Retina (tissue), 1 donor: Measurements from ENCODE around the gene IMPA2.
"Not testable (repeated sequence)": the region's sequence is repeated elsewhere in the genome, so short reads cannot be mapped to it uniquely, and the experiment has no call there.

Experiments used
- DNase-seq: peaks from one replicate; pipeline ENCODE4 v3.0.0-alpha.2; 2016

Gene IMPA2

DNA sequence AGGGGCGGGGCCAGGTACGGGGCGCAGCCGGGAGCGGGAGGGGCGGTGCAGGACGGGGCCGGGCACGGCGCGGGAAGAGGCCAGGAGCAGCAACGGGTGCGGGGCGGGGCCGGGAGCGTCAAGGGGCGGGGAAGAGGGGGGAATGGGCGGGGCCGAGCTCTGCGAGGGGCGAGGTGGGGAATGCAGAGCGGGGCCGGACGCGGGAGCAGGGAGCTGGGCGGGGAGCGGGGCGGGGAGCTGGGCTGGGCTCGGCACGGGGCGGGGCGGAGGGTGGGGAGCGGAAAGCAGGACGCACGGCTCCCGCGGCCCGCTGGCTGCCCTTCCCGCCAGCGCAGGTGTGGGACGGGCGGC is at the start of gene IMPA2:
Gene IMPA2 (plus strand): TSS at position 316 of the 351 bp plus-strand sequence. CDS start 163 bp downstream, outside the sequence.
- DNase-seq, result no peak

DNA sequence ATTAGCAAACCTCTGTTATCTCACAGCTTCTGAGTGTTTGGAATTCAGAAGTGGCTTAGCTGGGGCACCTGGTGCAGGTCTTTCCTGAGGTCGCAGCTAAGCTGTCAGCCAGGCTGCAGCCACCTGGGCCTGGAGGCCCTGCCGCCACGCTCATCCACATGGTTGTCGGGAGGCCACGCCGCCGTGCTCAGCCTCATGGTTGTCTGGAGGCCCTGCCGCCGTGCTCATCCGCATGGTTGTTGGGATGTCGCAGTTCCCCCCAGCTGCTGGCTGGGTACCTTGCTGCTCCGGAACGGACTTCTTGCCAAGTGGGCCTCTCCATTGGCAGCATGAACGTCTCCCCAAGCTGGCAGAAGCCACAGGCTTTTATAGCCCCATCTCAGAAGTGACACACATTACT is 48.9 kb upstream of the IMPA2 start:
- DNase-seq, result no peak

DNA sequence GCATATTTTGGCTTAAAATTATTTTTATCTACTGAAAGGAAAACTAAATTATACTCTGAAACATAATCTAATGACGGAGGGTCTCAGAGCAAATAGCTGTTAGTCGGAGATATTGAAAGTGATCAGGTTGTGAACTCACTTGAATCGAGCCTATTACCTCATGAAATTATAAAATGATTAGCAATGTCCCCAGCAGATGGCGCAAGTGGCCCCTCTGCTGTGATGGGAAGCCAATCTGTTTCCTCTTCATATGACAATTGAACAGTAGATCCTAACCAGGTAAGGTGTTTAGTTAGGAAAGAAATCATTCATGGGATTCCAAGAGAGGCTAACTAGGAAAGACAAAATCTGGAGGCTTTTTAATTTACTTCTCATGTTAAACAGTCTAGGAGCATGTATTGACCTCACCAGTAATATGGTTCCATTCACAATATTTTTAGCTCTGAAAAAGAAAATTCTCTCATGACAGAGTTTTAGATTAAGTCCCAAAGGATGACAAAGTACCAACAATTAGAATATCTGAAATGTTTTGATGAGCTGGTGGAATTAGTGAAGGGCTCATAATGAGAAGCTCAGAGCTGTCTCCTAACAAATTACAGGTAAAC is 43.3 kb upstream of the IMPA2 start:
- peak; percentile 70 for DNase-seq

DNA sequence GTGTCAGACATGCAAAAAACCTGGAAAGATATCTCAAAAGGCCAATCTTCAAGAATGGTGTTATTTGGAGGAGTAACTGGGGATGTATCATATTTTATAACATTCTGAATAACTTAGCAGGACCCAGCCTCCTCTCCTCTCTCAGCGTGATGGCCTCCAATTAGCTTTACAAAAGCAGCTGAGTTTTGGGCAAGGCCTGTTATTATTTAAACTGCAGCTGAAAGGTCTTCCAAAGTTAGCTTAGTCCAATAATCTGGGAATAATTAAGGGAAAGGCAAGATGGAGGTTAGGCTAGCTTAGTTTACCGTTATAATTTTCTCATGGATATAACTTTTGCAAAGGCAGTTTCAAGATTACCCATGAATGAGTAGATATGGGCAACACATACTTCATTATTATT is 40.4 kb upstream of the IMPA2 start:
- no peak for DNase-seq

DNA sequence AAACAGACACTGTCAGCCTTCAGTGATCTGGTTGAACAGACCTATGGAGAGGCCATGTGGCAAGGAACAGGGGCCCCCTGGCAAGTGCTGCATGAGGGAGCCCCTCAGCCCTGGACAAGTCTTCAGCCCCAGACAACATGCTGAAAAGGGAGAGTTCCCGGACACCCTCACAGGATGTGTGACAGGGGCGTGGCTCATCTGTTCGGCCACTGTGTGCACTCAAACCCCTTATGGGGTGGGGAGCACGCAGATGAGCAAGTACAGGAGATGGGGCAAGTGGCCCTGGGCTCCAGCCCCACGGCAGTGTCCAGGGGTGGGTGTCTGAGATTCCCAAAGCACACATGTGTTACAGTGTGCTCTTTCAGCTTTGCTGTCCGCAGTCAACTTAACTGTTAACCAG is 37.8 kb upstream of the IMPA2 start:
- no peak for DNase-seq

DNA sequence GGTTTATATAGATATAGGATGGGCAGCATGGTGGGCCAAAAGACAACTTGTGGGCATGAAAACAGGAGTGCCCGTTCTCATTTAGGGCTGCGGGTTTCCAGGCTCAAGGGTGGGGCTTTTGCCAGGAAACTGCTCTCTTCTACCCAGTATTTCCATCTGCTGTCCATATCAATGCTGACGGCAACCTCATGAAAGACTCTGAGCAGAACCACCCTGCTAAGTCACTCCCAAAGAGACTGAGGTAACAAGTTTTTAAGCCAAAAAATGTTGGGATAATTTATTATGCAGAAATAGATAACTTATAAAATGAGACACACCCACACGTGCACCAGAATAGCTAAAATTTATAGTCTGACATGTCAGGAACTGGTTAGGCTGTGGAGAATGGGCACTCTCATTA is 37.1 kb upstream of the IMPA2 start:
- no peak for DNase-seq

DNA sequence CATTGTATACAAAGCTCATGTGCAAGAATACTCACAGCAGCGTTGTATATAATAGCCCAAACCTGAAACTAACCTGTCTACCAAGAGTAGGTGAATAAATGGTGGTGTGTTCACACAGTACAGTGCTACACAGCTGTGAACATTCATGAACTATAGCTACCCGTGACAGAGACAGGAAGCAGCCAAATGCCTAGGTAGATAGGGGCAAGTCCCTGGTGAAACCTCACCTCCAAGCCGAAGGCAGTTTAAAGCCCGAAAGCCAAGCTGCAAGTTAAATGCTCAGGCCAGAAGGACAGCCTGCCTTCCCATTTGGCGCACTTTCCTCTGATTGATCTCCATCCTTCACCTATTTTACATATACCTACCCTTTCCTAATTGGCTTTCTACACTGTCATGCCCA is 36.5 kb upstream of the IMPA2 start:
- no peak for DNase-seq

DNA sequence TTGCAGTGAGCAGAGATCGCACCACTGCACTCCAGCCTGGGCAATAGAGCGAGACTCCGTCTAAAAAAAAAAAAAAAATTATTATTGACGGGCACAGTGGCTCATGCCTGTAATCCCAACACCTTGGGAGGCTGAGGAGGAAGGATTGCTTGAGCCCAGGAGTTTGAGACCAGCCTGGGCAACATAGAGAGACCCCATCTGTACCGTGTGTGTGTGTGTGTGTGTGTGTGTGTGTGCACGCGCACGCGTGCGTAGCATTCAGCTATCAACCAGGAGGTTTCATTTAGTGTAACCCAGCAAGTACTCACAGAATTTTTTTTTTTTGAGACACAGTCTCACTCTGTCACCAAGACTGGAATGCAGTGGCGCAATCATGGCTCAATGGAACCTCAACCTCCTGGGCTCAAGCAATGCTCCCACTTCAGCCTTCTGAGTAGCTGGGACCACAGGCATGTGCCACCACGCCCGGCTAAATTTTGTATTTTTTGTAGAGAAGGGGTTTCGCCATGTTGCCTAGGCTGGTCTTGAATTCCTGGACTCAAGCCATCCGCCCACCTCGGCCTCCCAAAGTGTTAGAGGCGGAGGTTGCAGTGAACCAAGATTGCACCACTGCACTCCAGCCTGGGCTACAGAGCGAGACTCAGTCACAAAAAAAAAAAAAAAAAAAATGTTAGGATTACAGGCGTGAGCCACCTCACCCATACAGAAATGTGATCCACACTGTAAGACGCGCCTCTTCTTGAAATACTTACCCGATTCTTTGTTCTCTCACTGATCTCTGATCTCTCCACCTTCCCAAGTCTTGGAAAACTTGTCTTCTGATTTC is 35.3 kb upstream of the IMPA2 start:
- not testable (repeated sequence) for DNase-seq

DNA sequence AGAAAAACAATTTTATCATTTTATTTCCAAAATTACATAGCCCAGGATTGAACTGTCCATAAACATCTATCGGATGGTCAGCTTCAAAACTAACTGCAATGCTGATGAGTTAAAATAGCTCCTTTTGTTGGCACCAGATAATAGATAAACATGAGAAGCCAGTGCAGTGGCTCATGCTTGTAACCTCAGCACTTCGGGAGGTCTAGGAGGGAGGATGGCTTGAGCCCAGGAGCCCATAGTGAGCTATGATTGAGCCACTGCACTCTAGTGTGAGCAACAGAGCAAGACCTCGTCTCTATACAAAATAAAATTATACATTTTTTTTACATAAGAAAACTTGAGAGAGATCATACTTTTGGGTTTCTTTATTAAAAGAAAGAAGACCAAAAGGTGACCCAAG is 34.6 kb upstream of the IMPA2 start:
- DNase-seq, result no peak

DNA sequence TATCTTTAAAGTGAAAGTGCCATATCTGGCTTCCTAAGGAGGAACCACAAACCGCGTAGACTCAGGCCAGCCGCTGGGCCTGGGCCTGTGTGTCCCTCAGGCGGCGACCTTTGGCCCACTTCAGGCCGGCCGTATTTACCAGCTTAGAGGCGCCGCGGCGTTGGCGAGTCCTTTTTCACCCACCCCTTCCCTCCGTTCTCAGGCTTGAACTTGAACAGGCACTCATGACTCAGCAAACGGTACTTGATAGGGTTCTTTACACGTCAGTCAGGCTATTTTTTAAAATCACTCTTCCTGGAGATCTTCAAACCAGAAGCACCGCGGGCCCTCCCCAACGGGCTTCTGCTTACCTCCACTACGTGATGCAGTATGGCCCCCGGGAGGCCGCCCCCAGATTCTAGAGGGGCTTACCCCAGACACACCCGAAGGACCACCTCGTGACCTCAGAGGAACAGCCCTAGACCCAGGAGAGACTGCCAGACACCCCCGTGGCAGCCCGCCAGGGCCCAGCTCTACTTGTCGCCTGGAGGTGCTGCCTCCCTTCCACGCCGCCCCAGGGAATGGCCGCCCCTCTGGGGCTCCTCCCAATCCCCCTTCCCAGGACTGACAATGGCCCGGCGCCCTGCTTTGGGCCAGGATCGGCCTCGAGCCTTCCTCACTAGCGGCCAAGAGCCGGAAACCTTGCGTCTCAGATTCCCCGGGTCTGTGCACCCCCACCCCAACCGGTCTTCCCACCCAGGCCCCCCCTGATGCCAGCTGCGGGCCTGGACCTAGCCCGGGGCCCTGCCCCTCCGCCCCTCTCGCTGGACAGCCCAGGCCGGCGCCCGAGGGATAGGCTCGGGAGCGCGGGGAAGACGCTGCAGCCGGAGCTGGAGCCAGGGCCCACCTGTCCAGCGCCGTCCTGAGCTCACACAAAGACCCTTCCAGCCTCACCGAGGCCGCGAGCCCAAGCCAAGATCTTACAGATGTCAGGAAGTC is 33.8 kb upstream of the IMPA2 start:
- DNase-seq, result peak; percentile 89

DNA sequence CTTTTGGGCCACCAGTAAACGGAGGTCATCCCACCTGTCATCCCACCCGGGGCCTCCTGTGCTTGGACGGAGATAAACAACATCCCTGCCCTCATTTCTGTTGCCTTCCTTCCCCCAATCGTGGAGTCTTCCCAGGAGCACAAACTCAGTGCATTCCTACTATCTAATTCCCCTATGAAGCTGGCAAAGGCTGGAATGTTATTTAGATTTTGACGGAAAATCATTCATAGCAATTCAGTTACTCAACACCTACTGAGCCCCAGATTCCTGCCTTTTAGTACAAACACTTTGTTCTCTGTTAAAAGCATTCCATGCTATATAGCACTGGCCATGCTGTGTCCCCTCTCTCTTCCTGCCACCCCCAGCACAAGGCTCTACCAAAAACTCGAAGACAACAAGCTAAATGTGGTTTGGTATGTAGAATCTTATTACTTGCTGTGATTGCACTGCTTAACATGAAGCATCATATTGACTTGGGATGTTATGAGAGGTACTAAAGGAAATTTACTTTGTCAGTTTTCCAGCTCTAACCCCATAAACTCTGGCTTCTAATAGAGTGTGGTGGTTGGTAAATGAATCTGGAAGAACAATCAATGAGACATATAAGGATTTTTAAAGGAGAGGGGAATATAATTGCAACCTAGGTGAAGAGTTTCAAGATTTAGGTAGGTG is 32.3 kb upstream of the IMPA2 start:
- no peak for DNase-seq

DNA sequence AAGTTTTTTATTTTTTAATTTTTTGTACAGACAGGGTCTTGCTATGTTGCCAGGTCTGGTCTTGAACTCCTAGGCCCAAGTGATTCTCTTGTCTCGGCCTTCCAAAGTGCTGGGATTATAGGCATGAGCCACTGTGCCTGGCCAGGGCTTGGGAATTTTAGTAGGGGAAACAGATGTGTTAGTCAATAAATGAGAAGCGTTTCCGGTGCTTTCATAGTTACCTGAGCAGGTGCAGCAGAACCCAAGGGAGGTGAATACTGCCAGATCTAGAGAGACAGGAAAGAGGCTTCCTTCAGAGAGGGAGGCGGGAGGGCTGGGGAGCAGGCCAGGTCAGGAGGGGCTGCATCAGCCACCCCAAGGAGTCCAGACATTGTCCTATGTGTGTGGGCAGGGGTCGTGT is 30.5 kb upstream of the IMPA2 start:
- DNase-seq, result no peak

DNA sequence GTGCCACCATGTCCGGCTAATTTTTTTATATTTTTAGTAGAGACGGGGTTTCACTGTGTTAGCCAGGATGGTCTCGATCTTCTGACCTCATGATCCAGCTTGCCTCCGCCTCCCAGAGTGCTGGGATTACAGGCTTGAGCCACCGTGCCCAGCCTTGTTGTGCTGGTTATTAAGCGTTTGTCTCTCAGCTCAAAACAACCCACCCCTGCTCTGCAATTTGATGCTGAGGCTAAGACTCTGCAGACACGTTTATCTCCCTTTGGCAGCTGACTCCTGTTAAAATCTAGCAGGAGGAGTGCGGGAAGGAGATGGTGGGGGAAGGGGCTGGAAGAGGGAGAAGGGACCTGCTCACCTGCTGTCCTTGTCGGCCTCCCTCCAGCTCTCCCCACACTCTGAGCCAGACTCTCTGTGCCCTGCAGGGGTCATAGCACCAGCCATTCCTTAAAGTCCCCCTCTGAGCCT is 29.9 kb upstream of the IMPA2 start:
- no peak for DNase-seq

DNA sequence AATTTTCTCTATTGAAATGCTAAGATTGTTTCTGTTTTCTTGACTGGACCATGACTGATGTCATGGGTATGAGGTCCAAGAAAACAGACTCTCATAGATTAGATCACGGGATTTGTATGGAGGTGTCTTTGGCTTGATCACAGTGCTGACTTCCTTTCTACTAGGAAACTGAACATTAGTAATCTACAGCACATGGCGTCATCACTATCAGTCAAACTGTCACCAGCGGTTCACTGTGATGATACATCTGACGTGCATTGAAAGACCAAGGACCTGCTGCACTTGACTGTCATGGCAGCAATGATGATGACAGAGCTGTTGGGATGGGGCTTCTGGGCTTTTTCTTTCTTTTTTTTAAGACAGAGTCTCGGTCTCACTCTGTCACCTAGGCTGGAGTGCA is 28.2 kb upstream of the IMPA2 start:
- DNase-seq, result no peak

DNA sequence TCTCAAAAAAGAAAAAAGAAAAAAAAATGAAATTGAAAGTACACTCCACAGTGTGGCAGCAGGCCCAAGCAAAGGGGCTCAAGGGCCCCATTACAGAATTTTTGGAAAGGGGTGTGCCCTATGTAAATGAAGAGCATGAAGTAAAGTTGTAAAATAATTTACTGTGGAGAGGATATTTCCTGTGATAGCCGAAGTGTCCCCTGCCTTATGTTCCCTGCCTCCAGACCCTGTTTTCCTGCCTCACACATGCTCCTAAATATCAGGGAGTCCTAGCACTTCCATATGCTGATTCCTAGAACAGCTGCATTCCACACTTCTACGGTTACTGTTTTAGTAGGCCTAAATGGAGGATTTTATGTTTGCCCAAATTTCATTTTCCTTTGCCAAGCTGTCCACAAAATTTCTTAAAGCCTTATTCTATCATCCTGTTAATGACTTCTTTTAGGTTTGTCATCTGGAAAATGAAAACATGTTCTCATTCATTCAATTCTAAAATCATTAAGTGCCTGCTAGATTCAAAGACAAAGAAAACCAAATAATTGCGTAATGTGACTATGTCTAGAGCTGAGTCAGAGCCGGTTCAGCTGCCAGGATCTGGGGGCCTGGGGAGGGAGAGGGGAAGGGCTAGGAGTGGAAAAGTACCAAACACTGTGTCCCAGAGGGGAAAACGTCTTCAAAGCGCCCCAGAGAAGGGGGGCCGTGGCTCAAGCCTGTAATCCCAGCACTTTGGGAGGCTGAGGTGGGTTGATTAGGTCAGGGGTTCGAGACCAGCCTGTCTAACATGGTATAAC is 25.9 kb upstream of the IMPA2 start:
- DNase-seq, result no peak

DNA sequence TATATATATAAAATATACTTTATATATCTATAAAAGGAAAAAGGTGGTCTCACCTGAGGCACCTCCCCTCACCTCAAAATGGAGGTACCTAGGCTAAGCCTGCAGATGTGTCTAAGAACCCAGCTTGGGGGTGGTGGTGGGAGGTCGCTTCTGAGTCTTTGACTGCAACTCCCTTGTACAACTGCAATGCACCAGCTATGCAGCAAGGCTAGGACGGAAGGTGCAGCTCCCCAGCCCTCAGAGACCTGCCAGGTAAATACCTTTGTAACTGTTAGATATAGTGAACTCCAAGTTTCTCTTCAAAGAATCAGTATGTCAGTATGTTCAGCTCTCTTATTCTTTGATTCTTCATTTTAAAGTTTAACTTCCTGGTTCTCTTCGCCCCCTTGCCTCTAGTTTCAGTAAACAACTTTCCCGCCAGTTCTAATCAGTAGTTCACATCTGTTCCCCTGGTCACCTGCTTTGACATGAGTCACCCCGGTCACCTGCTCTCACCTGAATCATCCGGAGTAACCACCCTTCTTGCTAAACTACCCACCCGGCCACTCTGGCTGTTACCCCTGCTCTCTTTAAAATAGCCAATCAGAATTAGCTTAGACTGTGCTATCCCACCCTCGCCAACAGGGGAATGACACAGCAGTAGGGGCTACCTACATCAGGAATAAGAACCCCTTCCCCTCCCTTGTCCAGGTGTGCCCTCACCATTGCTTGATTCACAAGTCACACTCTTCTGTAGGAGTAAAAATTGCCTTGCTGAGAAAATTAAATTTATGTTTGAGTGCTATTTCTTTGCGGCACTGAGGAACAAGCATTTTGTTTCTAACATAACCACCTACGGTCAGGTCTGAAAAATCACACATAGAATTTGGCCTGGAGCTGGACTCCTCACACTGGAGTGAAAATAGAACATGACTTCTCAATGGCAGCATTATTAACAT is 24.7 kb upstream of the IMPA2 start:
- no peak for DNase-seq

DNA sequence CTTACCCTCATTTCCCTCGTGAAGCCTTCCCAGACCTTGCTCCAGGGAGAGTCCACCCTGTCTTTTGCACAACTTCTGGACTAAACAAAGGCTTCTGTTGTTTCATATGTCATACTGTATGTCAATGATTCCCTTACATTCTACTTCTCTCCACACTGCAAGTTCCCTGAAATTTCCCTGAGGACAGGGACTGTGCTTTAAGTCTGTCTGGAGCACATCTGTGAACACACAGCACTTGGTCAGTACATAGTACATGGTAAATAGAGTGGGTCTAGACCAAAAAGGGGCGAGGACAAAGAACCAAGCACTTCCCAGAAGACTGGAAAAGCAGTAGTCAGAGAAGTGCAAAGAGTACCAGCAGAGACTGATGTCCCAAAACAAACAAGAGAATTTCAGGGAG is 23.7 kb upstream of the IMPA2 start:
- DNase-seq, result no peak

DNA sequence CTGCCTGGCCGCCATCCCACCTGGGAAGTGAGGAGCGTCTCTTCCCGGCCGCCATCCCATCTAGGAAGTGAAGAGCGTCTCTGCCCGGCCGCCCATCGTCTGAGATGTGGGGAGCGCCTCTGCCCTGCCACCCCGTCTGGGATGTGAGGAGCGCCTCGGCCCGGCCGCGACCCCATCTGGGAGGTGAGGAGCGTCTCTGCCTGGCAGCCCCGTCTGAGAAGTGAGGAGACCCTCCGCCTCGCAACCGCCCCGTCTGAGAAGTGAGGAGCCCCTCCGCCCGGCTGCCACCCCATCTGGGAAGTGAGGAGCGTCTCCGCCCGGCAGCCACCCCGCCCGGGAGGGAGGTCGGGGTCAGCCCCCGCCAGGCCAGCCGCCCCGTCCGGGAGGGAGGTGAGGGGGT is 21.7 kb upstream of the IMPA2 start:
- not testable (repeated sequence) for DNase-seq

DNA sequence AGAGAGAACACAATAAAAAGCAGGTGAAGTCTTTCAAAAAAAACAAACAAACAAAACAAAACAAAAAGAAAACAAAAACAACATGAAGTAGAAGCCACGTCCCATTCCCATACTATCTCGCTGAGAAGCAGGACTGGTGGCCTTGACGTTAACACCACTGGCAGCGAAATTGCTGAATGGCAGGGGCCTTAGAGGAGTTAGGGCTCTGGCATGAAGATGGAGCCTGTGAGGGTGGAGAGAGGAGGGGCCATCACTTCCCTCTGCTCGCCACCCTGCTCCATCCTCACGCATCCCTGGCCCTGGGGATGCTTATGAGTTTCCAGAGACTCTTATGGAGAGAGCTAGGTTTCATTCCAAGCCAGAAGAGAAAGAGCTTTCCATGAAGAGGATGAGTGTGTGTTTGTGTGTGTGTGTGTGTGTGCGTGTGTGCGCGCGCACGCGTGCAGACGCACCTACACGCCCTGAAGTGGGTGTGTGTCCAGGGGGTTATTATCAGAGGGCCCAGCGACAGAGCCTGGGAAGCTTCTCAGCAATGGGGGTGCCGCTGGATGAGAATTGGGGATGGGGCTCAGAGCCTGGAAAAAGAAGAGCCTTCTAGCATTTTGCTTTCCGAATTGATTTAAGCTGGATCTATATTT is 20.4 kb upstream of the IMPA2 start:
- no peak for DNase-seq

DNA sequence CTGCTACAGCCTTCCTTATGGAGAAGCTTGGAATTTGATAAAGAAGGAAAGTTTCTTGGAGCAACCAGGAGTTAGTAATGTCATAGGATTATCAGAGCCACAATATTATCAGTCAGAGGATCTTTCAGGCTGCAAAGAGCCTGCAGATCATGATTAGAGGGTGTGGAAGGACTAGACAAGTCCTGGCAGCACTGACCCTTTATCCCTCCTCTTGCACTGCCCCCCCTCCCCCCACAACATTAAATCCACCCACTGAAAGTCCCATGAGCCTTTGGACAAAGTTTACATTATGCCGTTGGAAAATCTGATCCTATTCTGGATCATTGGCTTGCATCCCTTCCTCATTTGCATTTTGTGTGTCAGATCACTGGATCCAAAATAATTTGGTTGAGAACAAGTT is 18.7 kb upstream of the IMPA2 start:
- DNase-seq, result no peak
